ENCODE results near the gene NTNG1. TPM values are rescaled to one million over a fixed set of nuclear protein-coding genes. Genes with fewer than 3 reads are reported as not detected.

NTNG1 gene
- total RNA-seq, 4 donors from 2014 or later: 0.20 to 3.0 (median 1.0) TPM

DNA sequence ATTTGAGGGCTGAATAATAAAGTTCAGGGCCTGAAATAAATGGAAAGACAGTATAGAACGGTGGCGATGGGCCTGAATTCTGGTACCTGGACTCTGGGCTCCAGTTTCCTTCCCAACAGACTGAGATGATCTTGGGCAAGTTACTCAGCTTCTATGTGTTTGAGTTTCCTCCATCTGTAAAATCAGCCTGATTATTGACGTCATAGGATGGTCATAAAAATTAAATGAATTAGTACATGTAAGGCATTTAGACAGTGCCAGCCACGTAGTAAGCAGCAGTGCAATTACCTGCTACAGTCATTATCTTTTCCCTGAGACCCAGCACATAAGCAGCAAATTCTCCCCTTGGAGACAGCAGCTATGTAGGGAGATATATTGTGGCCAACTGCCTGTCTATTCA is 260.9 kb downstream of the NTNG1 start:
- Histone ChIP-seq H3K4me1 (no peaks in the 10 kb centered on the region), H3K4me3 (no peak overlapping the region), H3K27ac (no peak overlapping the region), H3K36me3 (no peaks in the 10 kb centered on the region), H3K9me3 (no peaks in the 10 kb centered on the region), H3K27me3 (no peaks in the 10 kb centered on the region)
- ATAC-seq: no peak
- no peak for TF ChIP-seq POLR2AphosphoS5 (IDR thresholded peaks at IDR 0.05)
- no peak for TF ChIP-seq POLR2A (IDR thresholded peaks at IDR 0.05)
- TF ChIP-seq EP300 (IDR thresholded peaks at IDR 0.05): no peak
- TF ChIP-seq, protein P1, sequence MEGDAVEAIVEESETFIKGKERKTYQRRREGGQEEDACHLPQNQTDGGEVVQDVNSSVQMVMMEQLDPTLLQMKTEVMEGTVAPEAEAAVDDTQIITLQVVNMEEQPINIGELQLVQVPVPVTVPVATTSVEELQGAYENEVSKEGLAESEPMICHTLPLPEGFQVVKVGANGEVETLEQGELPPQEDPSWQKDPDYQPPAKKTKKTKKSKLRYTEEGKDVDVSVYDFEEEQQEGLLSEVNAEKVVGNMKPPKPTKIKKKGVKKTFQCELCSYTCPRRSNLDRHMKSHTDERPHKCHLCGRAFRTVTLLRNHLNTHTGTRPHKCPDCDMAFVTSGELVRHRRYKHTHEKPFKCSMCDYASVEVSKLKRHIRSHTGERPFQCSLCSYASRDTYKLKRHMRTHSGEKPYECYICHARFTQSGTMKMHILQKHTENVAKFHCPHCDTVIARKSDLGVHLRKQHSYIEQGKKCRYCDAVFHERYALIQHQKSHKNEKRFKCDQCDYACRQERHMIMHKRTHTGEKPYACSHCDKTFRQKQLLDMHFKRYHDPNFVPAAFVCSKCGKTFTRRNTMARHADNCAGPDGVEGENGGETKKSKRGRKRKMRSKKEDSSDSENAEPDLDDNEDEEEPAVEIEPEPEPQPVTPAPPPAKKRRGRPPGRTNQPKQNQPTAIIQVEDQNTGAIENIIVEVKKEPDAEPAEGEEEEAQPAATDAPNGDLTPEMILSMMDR (IDR thresholded peaks at IDR 0.05): no peak
- WGBS, 2 donors (ENCODE audit: low coverage in 1 of 2): 76 to 97% methylated on average over 2 to 4 of the region's 4 CpGs

DNA sequence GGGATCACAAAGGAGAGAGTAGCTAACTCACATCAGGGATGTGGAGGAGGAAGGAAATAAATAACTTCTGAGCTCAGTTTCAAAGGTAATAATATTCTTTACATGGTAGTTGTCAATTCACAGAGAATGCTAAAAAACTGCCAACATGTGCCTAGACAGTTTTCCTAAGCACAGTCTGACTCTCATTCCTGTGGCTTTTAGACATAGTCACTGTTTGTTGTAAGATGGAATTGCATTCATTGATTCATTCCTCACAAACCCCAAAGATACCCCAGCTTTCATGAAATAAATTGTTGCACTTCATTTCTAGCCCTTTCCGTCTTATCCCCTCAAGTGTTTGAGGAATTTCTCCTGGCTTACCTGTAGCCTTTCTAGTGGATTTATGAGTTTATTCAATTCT is 263.9 kb downstream of the NTNG1 start:
- no peak overlapping the region for H3K4me3 ChIP-seq
- no peak for ATAC-seq
- no peaks in the 10 kb centered on the region for H3K36me3 ChIP-seq
- H3K9me3 ChIP-seq: no peaks in the 10 kb centered on the region
- H3K27me3 ChIP-seq: no peaks in the 10 kb centered on the region
- no peak overlapping the region for H3K27ac ChIP-seq
- H3K4me1 ChIP-seq: no peaks in the 10 kb centered on the region
- WGBS, 2 donors (ENCODE audit: low coverage in 1 of 2): 73 to 86% methylated on average over 1 of the region's 1 CpG
- TF ChIP-seq, protein P1 (IDR thresholded peaks at IDR 0.05): no peak
- TF ChIP-seq EP300 (IDR thresholded peaks at IDR 0.05) (no peak), POLR2AphosphoS5 (IDR thresholded peaks at IDR 0.05) (no peak), POLR2A (IDR thresholded peaks at IDR 0.05) (no peak)

DNA sequence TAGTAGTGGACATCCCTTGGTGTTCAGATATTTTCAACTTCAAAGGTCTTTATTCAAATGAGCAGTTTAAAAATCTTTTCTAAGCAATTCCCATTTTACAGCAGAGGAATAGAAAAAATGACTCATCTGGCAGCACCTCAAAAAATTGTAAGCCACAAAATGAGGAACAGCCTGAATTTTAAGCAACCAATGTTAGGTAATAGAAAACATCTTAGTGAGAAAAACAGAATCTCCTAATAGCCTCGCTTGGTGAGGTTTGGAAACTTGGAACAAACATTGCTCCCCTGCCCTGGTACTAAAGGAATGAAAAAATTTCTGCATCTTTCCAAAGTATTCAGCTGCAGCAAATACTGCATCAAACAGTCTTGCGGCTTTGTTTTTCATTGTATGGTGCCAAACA is 264.4 kb downstream of the NTNG1 start:
- no peak for TF ChIP-seq POLR2AphosphoS5 (IDR thresholded peaks at IDR 0.05)
- no peak for TF ChIP-seq EP300 (IDR thresholded peaks at IDR 0.05)
- TF ChIP-seq, protein P1 (IDR thresholded peaks at IDR 0.05): no peak
- no peak for TF ChIP-seq POLR2A (IDR thresholded peaks at IDR 0.05)
- no peaks in the 10 kb centered on the region for H3K9me3 ChIP-seq
- 47 to 67% methylated on average over 2 of the region's 2 CpGs for WGBS, 2 donors (ENCODE audit: low coverage in 1 of 2)
- H3K27ac ChIP-seq: no peak overlapping the region
- no peaks in the 10 kb centered on the region for H3K27me3 ChIP-seq
- peak; percentile 36 for ATAC-seq
- H3K36me3 ChIP-seq: no peaks in the 10 kb centered on the region
- no peak overlapping the region for H3K4me3 ChIP-seq
- no peaks in the 10 kb centered on the region for H3K4me1 ChIP-seq

DNA sequence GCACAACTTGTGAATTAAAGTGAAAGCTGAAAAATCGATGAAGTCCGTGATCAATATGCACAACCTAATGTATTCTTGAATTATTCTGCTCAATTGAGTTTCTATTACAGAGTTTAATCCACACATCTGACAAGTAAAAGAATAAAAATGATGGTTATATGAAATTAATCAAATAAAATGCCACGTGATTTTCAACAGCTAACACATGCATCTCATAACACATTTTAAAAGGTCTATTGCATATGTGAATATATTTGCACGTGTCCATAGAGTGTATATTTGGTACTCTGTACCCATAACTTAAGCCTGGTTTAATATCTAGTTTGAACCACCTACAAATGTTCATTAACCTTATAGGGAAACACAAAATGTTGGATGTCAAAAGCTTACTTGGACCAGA is 266.2 kb downstream of the NTNG1 start:
- no peak for TF ChIP-seq POLR2AphosphoS5 (IDR thresholded peaks at IDR 0.05)
- TF ChIP-seq, protein P1 (IDR thresholded peaks at IDR 0.05): no peak
- TF ChIP-seq EP300 (IDR thresholded peaks at IDR 0.05): no peak
- no peak for TF ChIP-seq POLR2A (IDR thresholded peaks at IDR 0.05)
- no peaks in the 10 kb centered on the region for H3K27me3 ChIP-seq
- no peak overlapping the region for H3K27ac ChIP-seq
- no peaks in the 10 kb centered on the region for H3K36me3 ChIP-seq
- H3K9me3 ChIP-seq: no peaks in the 10 kb centered on the region
- no peak for ATAC-seq
- H3K4me1 ChIP-seq: no peaks in the 10 kb centered on the region
- no peak overlapping the region for H3K4me3 ChIP-seq
- WGBS, 2 donors (ENCODE audit: low coverage in 1 of 2): 89% methylated on average over 4 of the region's 4 CpGs

DNA sequence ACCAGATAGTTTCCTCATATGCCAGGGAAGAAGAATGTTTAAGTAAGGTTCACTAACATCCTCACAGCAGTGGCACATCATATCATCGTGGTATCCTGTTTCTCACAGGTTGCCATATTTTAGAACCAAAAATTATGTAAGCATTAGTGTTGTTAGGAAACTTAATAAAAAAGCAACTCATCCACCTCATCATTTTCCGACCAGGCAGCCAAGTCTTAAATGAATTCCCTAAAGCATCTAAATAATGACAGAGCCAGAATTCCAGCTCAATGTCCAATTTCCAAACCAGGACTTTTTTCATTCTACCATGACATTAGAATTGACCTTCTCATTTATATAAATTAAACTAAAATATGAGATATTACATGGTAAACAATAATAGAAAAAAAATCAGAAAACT is 272.7 kb downstream of the NTNG1 start:
- no peak overlapping the region for H3K4me3 ChIP-seq
- no peaks in the 10 kb centered on the region for H3K36me3 ChIP-seq
- H3K27me3 ChIP-seq: no peaks in the 10 kb centered on the region
- WGBS, 2 donors (ENCODE audit: low coverage in 1 of 2): 25 to 35% methylated on average over 2 of the region's 2 CpGs
- H3K9me3 ChIP-seq: no peaks in the 10 kb centered on the region
- H3K4me1 ChIP-seq: peaks cover 0 to 2% (median 0%) of the 10 kb centered on the region in 3 donors
- no peak overlapping the region for H3K27ac ChIP-seq
- ATAC-seq: no peak
- no peak for TF ChIP-seq POLR2AphosphoS5 (IDR thresholded peaks at IDR 0.05)
- no peak for TF ChIP-seq POLR2A (IDR thresholded peaks at IDR 0.05)
- TF ChIP-seq, protein P1 (IDR thresholded peaks at IDR 0.05): no peak
